Smooth muscle cell (in vitro differentiated cells): ENCODE data around the gene NSF. TPM values are rescaled to one million over a fixed set of nuclear protein-coding genes. Genes with fewer than 3 reads are reported as not detected.

Experiments used
- DNase-seq: peaks from one replicate; lab custom pipeline; 2025; ENCODE audit not compliant: unreplicated experiment; lab: John Stamatoyannopoulos, UW
- H2AFZ ChIP-seq: fragments of 200-600 bp; sonication (generic); 2 replicates; pipeline ENCODE4 v1.6.0; 2016; ENCODE audit warnings: antibody characterized with exemption, low read depth, mild to moderate bottlenecking
- H3F3A ChIP-seq: fragments of 200-600 bp; sonication (generic); 2 replicates; pipeline ENCODE4 v1.6.0; 2017; ENCODE audit warnings: antibody characterized with exemption, low read depth
- H3K27ac ChIP-seq: fragments of 200-600 bp; sonication (generic); 2 replicates; pipeline ENCODE4 v1.5.1; 2016; ENCODE audit warnings: low read depth, mild to moderate bottlenecking
- H3K27me3 ChIP-seq: fragments of 200-600 bp; sonication (generic); 2 replicates; pipeline ENCODE4 v1.6.1; 2016; ENCODE audit warnings: low read depth, mild to moderate bottlenecking
- H3K36me3 ChIP-seq: fragments of 200-600 bp; sonication (generic); 2 replicates; pipeline ENCODE4 v1.5.1; 2016; ENCODE audit warnings: low read depth
- H3K4me1 ChIP-seq: fragments of 200-600 bp; sonication (generic); 2 replicates; pipeline ENCODE4 v1.5.1; 2016; ENCODE audit warnings: low read depth
- H3K4me2 ChIP-seq: fragments of 200-600 bp; sonication (generic); 2 replicates; pipeline ENCODE4 v1.6.0; 2016; ENCODE audit warnings: mild to moderate bottlenecking
- H3K4me3 ChIP-seq: fragments of 200-600 bp; sonication (generic); 2 replicates; pipeline ENCODE4 v1.5.1; 2016; ENCODE audit warnings: mild to moderate bottlenecking
- H3K79me2 ChIP-seq: fragments of 200-600 bp; sonication (generic); 2 replicates; pipeline ENCODE4 v1.6.0; 2016; ENCODE audit warnings: low read depth, mild to moderate bottlenecking
- H3K9ac ChIP-seq: fragments of 200-600 bp; sonication (generic); 2 replicates; pipeline ENCODE4 v1.6.0; 2016; ENCODE audit warnings: low read depth
- H3K9me3 ChIP-seq: fragments of 200-600 bp; sonication (generic); replicated peaks from 2 replicates; pipeline ENCODE4 v1.5.1; 2016; ENCODE audit warnings: low read depth
- H4K20me1 ChIP-seq: fragments of 200-600 bp; sonication (generic); 2 replicates; pipeline ENCODE4 v1.6.0; 2016; ENCODE audit warnings: low read depth
- WGBS: methylation state at CpG from one replicate; pipeline ENCODE4 v1.1.7; 2016; ENCODE audit warnings: low lambda C conversion rate; 5-methylcytosine and 5-hydroxymethylcytosine counted together
- polyA plus RNA-seq: library from polyadenylated mRNA; unstranded; fragments of >200 nt; fragmentation: Nextera tagmentation; extraction: Ambion mirVana; gene quantifications from 2 replicates; pipeline ENCODE4 v1.2.1, GENCODE V29; 2016
- total RNA-seq: library from RNA; depleted of rRNA; stranded (reverse); fragments of >200 nt; gene quantifications from 2 replicates; pipeline ENCODE4 v1.2.3, GENCODE V29; 2014
- TF ChIP-seq, protein P1 (sequence below): fragments of 200-600 bp; sonication (generic); IDR thresholded peaks from 2 replicates; pipeline ENCODE4 v1.5.1; 2017; ENCODE audit warnings: borderline replicate concordance, mild to moderate bottlenecking, antibody characterized with exemption; ENCODE audit not compliant: insufficient read depth, poor library complexity, severe bottlenecking

NSF gene
- total and polyA plus RNA-seq, 2 experiments from 2014 or later: 27.7 to 34.0 TPM

DNA sequence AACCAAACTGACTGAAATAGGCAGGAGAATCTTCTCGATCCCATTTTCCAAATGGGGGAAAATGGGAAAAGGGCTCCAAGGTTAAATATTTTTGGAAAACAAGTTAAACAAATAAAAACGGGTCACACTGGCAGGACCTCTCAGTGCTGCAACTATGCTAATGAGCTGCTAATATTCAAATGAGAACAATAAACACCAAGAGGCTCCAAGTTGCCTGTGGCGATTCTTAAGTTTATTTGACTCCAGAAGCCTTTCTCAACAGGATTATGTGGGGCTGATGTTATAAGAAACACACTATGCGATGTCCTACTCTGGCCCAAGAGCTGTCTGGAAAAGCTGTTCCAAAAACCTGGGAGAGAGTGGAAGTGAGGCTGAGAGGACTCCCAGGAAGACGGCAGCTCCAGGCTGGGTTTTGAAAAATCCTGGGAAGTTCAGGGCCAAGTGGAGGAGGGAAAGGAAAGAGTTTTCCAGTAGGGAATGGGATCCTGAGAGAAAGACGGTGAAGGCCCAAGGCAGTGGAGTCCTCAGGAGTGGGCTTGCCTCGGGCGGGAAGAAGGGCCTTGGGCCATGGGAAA, 206.6 kb downstream of the NSF start:
- Histone ChIP-seq H3K36me3 (no peaks in the 10 kb centered on the region), H4K20me1 (no peaks in the 10 kb centered on the region), H3F3A (no peaks in the 10 kb centered on the region), H3K4me1 (no peaks in the 10 kb centered on the region), H2AFZ (no peak overlapping the region), H3K9me3 (no peaks in the 10 kb centered on the region), H3K4me2 (no peak overlapping the region), H3K27ac (no peak overlapping the region), H3K79me2 (no peaks in the 10 kb centered on the region), H3K27me3 (no peaks in the 10 kb centered on the region), H3K9ac (no peak overlapping the region), H3K4me3 (no peak overlapping the region)
- WGBS: 80% methylated on average over 8 of the region's 8 CpGs
- TF ChIP-seq, protein P1, sequence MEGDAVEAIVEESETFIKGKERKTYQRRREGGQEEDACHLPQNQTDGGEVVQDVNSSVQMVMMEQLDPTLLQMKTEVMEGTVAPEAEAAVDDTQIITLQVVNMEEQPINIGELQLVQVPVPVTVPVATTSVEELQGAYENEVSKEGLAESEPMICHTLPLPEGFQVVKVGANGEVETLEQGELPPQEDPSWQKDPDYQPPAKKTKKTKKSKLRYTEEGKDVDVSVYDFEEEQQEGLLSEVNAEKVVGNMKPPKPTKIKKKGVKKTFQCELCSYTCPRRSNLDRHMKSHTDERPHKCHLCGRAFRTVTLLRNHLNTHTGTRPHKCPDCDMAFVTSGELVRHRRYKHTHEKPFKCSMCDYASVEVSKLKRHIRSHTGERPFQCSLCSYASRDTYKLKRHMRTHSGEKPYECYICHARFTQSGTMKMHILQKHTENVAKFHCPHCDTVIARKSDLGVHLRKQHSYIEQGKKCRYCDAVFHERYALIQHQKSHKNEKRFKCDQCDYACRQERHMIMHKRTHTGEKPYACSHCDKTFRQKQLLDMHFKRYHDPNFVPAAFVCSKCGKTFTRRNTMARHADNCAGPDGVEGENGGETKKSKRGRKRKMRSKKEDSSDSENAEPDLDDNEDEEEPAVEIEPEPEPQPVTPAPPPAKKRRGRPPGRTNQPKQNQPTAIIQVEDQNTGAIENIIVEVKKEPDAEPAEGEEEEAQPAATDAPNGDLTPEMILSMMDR: no peak
- DNase-seq: no peak

DNA sequence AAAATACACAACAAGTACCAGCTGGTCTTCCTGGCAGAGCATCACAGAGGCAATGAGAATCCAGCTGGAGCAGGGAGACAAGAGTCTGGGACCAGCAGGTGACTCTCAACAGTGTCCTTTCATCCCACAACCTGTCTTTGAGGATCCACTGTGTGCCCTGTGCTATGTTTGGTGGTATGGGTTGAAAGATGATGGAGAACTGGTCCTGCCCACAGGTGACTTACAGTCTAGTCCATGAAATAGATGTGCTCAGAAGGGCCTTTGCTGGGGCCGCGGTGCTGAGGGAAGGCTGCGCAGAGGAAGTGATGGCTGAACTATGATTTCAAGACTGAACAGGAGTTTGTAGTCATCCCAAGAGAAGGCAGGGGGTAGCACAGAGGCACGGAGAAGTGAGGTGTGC, 210.1 kb downstream of the NSF start:
- H3K9me3 ChIP-seq: no peaks in the 10 kb centered on the region

GRCh38 chr17:46802800-46803199, 212.3 kb downstream of the NSF start:
- Histone ChIP-seq H3K27ac (no peak overlapping the region), H2AFZ (no peak overlapping the region), H3K27me3 (no peaks in the 10 kb centered on the region), H3K36me3 (no peaks in the 10 kb centered on the region), H3K9me3 (no peaks in the 10 kb centered on the region), H3F3A (no peaks in the 10 kb centered on the region), H3K4me3 (no peak overlapping the region), H3K79me2 (no peaks in the 10 kb centered on the region), H3K9ac (no peak overlapping the region), H3K4me1 (no peaks in the 10 kb centered on the region), H3K4me2 (no peak overlapping the region), H4K20me1 (no peaks in the 10 kb centered on the region)
- no peak for DNase-seq
- 80% methylated on average over 7 of the region's 7 CpGs for WGBS
- TF ChIP-seq, protein P1: no peak

More for the DNA sequence above, 210.1 kb downstream of the NSF start:
- Histone ChIP-seq H3K27me3 (no peaks in the 10 kb centered on the region), H2AFZ (no peak overlapping the region), H3K27ac (no peak overlapping the region), H3K9ac (no peak overlapping the region), H3K4me3 (no peak overlapping the region), H3K79me2 (no peaks in the 10 kb centered on the region), H3K4me1 (no peaks in the 10 kb centered on the region), H3K4me2 (no peak overlapping the region), H4K20me1 (no peaks in the 10 kb centered on the region), H3K36me3 (no peaks in the 10 kb centered on the region), H3F3A (no peaks in the 10 kb centered on the region)
- DNase-seq: no peak
- WGBS: 100% methylated on average over 4 of the region's 4 CpGs
- TF ChIP-seq, protein P1: no peak

- Histone ChIP-seq H3K79me2 (no peaks in the 10 kb centered on the region), H3K27me3 (no peaks in the 10 kb centered on the region), H3K4me2 (no peak overlapping the region), H2AFZ (no peak overlapping the region), H3K9ac (no peak overlapping the region), H3K4me3 (no peak overlapping the region), H3K4me1 (no peaks in the 10 kb centered on the region), H3K36me3 (no peaks in the 10 kb centered on the region), H3K9me3 (no peaks in the 10 kb centered on the region), H3F3A (no peaks in the 10 kb centered on the region), H3K27ac (no peak overlapping the region), H4K20me1 (no peaks in the 10 kb centered on the region)
- TF ChIP-seq, protein P1: no peak
- DNase-seq: no peak
- 90% methylated on average over 5 of the region's 5 CpGs for WGBS
Measured at GRCh38 chr17:46803544-46803943, 213.1 kb downstream of the NSF start.
